ENCODE data around the gene ARPIN. TPM values are rescaled to one million over a fixed set of nuclear protein-coding genes. Genes with fewer than 3 reads are reported as not detected.

The ARPIN gene
- polyA plus RNA-seq, 2 of the 4 experiments (the other 2 are of a cell fraction) = 17.2 to 20.3 TPM

- DNase-seq (ENCODE audit: low read depth in 1 of 2, low spot score in 1 of 2) (peak; percentile 77 to 90), ATAC-seq (peak; percentile 99 to 100), FAIRE-seq (peak; percentile 32)
- Histone ChIP-seq H3K4me2 (no peak overlapping the region), H3K27ac (no peak overlapping the region), H3K9me3 (no peaks in the 10 kb centered on the region), H3K4me3 (no peak overlapping the region), H3K4me1 (no peaks in the 10 kb centered on the region)
- 25% methylated on average over 10 of the region's 10 CpGs for WGBS (ENCODE audit: missing lambda C conversion rate)
- POLR2A ChIA-PET = interaction anchor here (0.6 to 1.2 kb wide), 9 partner anchors 8 to 135 kb away, joined by 3 to 11 read pairs (median 3); partner anchors contain the start of genes AP3S2 and MESP1
- CTCF ChIA-PET = interaction anchor here (0.6 to 9.3 kb wide), 65 partner anchors 8 to 516 kb away, joined by 3 to 491 read pairs (median 5); partner anchors contain the start of genes AP3S2, ARPIN, CIB1 and GDPGP1
- no peak for TF ChIP-seq HOXB5 (CRISPR knock-in tag; IDR thresholded peaks at IDR 0.05)
- TF ChIP-seq RAD21 (conservative IDR thresholded peaks at IDR 0.05 in 1 of 2, IDR thresholded peaks at IDR 0.05 in 1 of 2) = peak; percentile 93 to 94
- no peak for TF ChIP-seq HEYL (CRISPR knock-in tag; IDR thresholded peaks at IDR 0.05)
- 0 out of 2 replicates have a peak, but pooled peaks have one; percentile 30 for TF ChIP-seq E2F6 (IDR thresholded peaks at IDR 0.05; ENCODE audit: borderline replicate concordance, low read depth)
- no peak for TF ChIP-seq FOSB (CRISPR knock-in tag; IDR thresholded peaks at IDR 0.05)
- TF ChIP-seq, protein P1, sequence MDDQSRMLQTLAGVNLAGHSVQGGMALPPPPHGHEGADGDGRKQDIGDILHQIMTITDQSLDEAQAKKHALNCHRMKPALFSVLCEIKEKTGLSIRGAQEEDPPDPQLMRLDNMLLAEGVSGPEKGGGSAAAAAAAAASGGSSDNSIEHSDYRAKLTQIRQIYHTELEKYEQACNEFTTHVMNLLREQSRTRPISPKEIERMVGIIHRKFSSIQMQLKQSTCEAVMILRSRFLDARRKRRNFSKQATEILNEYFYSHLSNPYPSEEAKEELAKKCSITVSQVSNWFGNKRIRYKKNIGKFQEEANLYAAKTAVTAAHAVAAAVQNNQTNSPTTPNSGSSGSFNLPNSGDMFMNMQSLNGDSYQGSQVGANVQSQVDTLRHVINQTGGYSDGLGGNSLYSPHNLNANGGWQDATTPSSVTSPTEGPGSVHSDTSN (IDR thresholded peaks at IDR 0.05) = no peak
- TF ChIP-seq ZFP36 (IDR thresholded peaks at IDR 0.05; ENCODE audit: borderline replicate concordance, partially characterized antibody) = no peak
- TF ChIP-seq MAX (IDR thresholded peaks at IDR 0.05) = peak; percentile 93
- TF ChIP-seq TP53 (CRISPR knock-in tag; IDR thresholded peaks at IDR 0.05) = no peak
- no peak for TF ChIP-seq CBX8 (IDR thresholded peaks at IDR 0.05)
- TF ChIP-seq NR3C1 (IDR thresholded peaks at IDR 0.05) = no peak
- no peak for TF ChIP-seq EP300 (IDR thresholded peaks at IDR 0.05)
- TF ChIP-seq JUN (IDR thresholded peaks at IDR 0.05) = no peak
- TF ChIP-seq RNF2 (IDR thresholded peaks at IDR 0.05; ENCODE audit: borderline replicate concordance, low read depth) = no peak
- TF ChIP-seq NFE2L2 (conservative IDR thresholded peaks at IDR 0.05; ENCODE audit: low read length) = no peak
- TF ChIP-seq CEBPB (IDR thresholded peaks at IDR 0.05) = no peak
- TF ChIP-seq JUNB (IDR thresholded peaks at IDR 0.05) = no peak
- TF ChIP-seq CBX2 (IDR thresholded peaks at IDR 0.05; ENCODE audit: borderline replicate concordance, low read depth) = no peak
- TF ChIP-seq RFX5 (IDR thresholded peaks at IDR 0.05) = no peak
- TF ChIP-seq BCL3 (IDR thresholded peaks at IDR 0.05) = no peak
- TF ChIP-seq FOXS1 (CRISPR knock-in tag; IDR thresholded peaks at IDR 0.05) = no peak
- no peak for TF ChIP-seq EHF (CRISPR knock-in tag; IDR thresholded peaks at IDR 0.05)
- no peak for TF ChIP-seq USF2 (IDR thresholded peaks at IDR 0.05)
- no peak for TF ChIP-seq SREBF2 (IDR thresholded peaks at IDR 0.05)
- TF ChIP-seq ELK1 (IDR thresholded peaks at IDR 0.05; ENCODE audit: low read depth, low read length) = no peak
- TF ChIP-seq, protein P2, sequence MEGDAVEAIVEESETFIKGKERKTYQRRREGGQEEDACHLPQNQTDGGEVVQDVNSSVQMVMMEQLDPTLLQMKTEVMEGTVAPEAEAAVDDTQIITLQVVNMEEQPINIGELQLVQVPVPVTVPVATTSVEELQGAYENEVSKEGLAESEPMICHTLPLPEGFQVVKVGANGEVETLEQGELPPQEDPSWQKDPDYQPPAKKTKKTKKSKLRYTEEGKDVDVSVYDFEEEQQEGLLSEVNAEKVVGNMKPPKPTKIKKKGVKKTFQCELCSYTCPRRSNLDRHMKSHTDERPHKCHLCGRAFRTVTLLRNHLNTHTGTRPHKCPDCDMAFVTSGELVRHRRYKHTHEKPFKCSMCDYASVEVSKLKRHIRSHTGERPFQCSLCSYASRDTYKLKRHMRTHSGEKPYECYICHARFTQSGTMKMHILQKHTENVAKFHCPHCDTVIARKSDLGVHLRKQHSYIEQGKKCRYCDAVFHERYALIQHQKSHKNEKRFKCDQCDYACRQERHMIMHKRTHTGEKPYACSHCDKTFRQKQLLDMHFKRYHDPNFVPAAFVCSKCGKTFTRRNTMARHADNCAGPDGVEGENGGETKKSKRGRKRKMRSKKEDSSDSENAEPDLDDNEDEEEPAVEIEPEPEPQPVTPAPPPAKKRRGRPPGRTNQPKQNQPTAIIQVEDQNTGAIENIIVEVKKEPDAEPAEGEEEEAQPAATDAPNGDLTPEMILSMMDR (IDR thresholded peaks at IDR 0.05) = peak; percentile 98
- TF ChIP-seq BHLHE40 (IDR thresholded peaks at IDR 0.05; ENCODE audit: low read depth, low read length) = peak; percentile 60
- no peak for TF ChIP-seq ZSCAN20 (CRISPR knock-in tag; IDR thresholded peaks at IDR 0.05)
- TF ChIP-seq NPAS2 (CRISPR knock-in tag; IDR thresholded peaks at IDR 0.05; ENCODE audit: borderline replicate concordance) = no peak
- TF ChIP-seq RCOR1 (IDR thresholded peaks at IDR 0.05; ENCODE audit: low read depth, low read length) = no peak
- TF ChIP-seq HOXA7 (CRISPR knock-in tag; IDR thresholded peaks at IDR 0.05) = no peak
- no peak for TF ChIP-seq KDM5A (IDR thresholded peaks at IDR 0.05)
- TF ChIP-seq GATA3 (IDR thresholded peaks at IDR 0.05; ENCODE audit: borderline replicate concordance) = no peak
- no peak for TF ChIP-seq POLR2A (IDR thresholded peaks at IDR 0.05; ENCODE audit: low read length)
- TF ChIP-seq TFCP2L1 (CRISPR knock-in tag; IDR thresholded peaks at IDR 0.05) = no peak
- TF ChIP-seq MAZ (IDR thresholded peaks at IDR 0.05; ENCODE audit: borderline replicate concordance, low read depth, low read length) = no peak
- no peak for TF ChIP-seq EHMT2 (IDR thresholded peaks at IDR 0.05; ENCODE audit: low read depth)
Measured at GRCh38 chr15:89874926-89875564, 37.7 kb downstream of the ARPIN start.

Measured in A549 (cell line).